PC-3 (cell line): ENCODE measurements around the gene SLC24A3. TPM values are rescaled to one million over a fixed set of nuclear protein-coding genes. Genes with fewer than 3 reads are reported as not detected.

Experiments
- ATAC-seq: fragments of 200-7000 bp; cut with Tn5 transposase; 2 replicates; pipeline ENCODE4 v1.9.1; 2020; ENCODE audit warnings: mild to moderate bottlenecking, moderate library complexity
- BruUV-seq: library from RNA; stranded (reverse); fragments of 400-500 nt; replicated peaks from 2 replicates; lab custom pipeline; 2021; lab: Mats Ljungman, UMichigan
- CTCF ChIA-PET: fragments of 300-600 bp; sonication (Branson Sonifier 250); formaldehyde crosslinking; loops from one replicate; lab custom pipeline; 2022; ENCODE audit warnings: antibody characterized with exemption; lab: Charles Lee
- POLR2A ChIA-PET: fragments of 300-600 bp; sonication (Branson Sonifier 250); formaldehyde crosslinking; loops from one replicate; lab custom pipeline; 2022; ENCODE audit warnings: antibody characterized with exemption; ENCODE audit not compliant: unreplicated experiment; lab: Charles Lee
- DNase-seq: peaks from one replicate; pipeline ENCODE4 v3.0.0-alpha.2; 2015
- H2AFZ ChIP-seq: fragments of 300-600 bp; sonication (generic); 2 replicates; pipeline ENCODE4 v1.6.0; 2016; ENCODE audit warnings: antibody characterized with exemption, low read length
- H3F3A ChIP-seq: fragments of 300-600 bp; sonication (generic); one replicate; pipeline ENCODE4 v1.6.0; 2017; ENCODE audit warnings: antibody characterized with exemption, low read length, control low read depth, mild to moderate bottlenecking; ENCODE audit not compliant: unreplicated experiment
- H3K27ac ChIP-seq: fragments of 300-600 bp; sonication (generic); 2 replicates; pipeline ENCODE4 v1.5.1; 2016; ENCODE audit warnings: mild to moderate bottlenecking, low read length
- H3K27me3 ChIP-seq: fragments of 300-600 bp; sonication (generic); 2 replicates; pipeline ENCODE4 v1.6.1; 2016; ENCODE audit warnings: low read length, mixed read lengths
- H3K36me3 ChIP-seq: fragments of 300-600 bp; sonication (generic); 2 replicates; pipeline ENCODE4 v1.6.1; 2016; ENCODE audit warnings: low read depth, mixed run types, low read length, mixed read lengths
- H3K4me1 ChIP-seq: fragments of 300-600 bp; sonication (generic); 2 replicates; pipeline ENCODE4 v1.5.1; 2016; ENCODE audit warnings: low read length; ENCODE audit not compliant: insufficient read depth
- H3K4me2 ChIP-seq: fragments of 300-600 bp; sonication (generic); 2 replicates; pipeline ENCODE4 v1.6.0; 2016; ENCODE audit warnings: low read length
- H3K4me3 ChIP-seq: fragments of 300-600 bp; sonication (generic); 2 replicates; pipeline ENCODE4 v1.5.1; 2016; ENCODE audit warnings: mild to moderate bottlenecking, low read length, mixed read lengths
- H3K79me2 ChIP-seq: fragments of 300-600 bp; sonication (generic); 2 replicates; pipeline ENCODE4 v1.6.1; 2017; ENCODE audit warnings: low read length, mixed read lengths
- H3K9ac ChIP-seq: fragments of 300-600 bp; sonication (generic); 2 replicates; pipeline ENCODE4 v1.6.0; 2016; ENCODE audit warnings: mild to moderate bottlenecking, low read length
- H3K9me2 ChIP-seq: fragments of 300-600 bp; sonication (generic); replicated peaks from 2 replicates; pipeline ENCODE4 v1.6.1; 2016; ENCODE audit warnings: mixed run types, low read length, mixed read lengths
- H3K9me3 ChIP-seq: fragments of 300-600 bp; sonication (generic); 2 replicates; pipeline ENCODE4 v1.6.1; 2016; ENCODE audit warnings: low read length, mixed read lengths
- H4K20me1 ChIP-seq: fragments of 300-600 bp; sonication (generic); 2 replicates; pipeline ENCODE4 v1.6.1; 2016; ENCODE audit warnings: low read length, mixed read lengths
- EZH2 ChIP-seq: fragments of 300-600 bp; sonication (generic); IDR thresholded peaks from one replicate; pipeline ENCODE4 v1.6.1; 2017; ENCODE audit warnings: antibody characterized with exemption, mild to moderate bottlenecking, low read length; ENCODE audit not compliant: unreplicated experiment
- EZH2phosphoT487 ChIP-seq: fragments of 300-600 bp; sonication (generic); IDR thresholded peaks from 2 replicates; pipeline ENCODE4 v1.6.1; 2018; ENCODE audit warnings: mild to moderate bottlenecking, antibody characterized with exemption, low read length, borderline replicate concordance
- intact Hi-C: fragments of 100-400 bp; cut with micrococcal nuclease; formaldehyde crosslinking; loops from 2 replicates; pipeline ENCODE4 v1.9.0; 2023
- total RNA-seq: library from RNA; depleted of rRNA; stranded (reverse); fragments of >200 nt; gene quantifications from 2 replicates; pipeline ENCODE4 v1.2.3, GENCODE V29; 2014
- TF ChIP-seq, protein P1 (sequence below): fragments of 300-600 bp; sonication (generic); conservative IDR thresholded peaks from 2 replicates; pipeline ENCODE4 v1.5.1; 2017; ENCODE audit warnings: antibody characterized with exemption, low read depth, mild to moderate bottlenecking, low read length

The SLC24A3 gene
- total RNA-seq, 1 experiment from 2014 or later, result 0.11 TPM

DNA sequence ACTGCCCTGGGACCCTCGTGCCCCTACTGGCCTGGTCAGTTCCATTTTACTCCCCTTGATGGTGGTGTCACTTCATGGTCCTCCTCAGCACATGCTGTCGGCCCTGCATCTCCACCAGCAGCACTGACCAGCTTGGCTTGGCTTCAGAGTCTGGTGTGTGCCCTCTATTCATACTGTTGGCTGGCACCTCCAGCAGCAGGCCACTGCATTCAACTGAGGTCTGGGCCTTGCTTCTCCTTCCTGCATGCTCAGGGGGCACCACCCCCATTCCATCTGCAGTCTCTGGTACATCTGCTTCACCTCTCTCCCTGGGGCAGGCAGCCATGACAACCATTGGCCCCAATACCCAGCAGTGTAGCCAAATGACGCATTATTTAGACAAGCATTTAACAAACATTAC, 155.9 kb downstream of the SLC24A3 start:
- DNase-seq (no peak), ATAC-seq (no peak)
- Histone ChIP-seq H3K27ac (no peak overlapping the region), H4K20me1 (no peaks in the 10 kb centered on the region), H3K79me2 (no peaks in the 10 kb centered on the region), H3K4me2 (no peak overlapping the region), H3K27me3 (peaks cover 61% of the 10 kb centered on the region), H3K36me3 (no peaks in the 10 kb centered on the region), H3K4me1 (no peaks in the 10 kb centered on the region), H3K9me2 (no peaks in the 10 kb centered on the region), H3K4me3 (no peak overlapping the region), H3K9me3 (no peaks in the 10 kb centered on the region), H2AFZ (no peak overlapping the region), H3F3A (no peaks in the 10 kb centered on the region), H3K9ac (no peak overlapping the region)
- ChIA-PET CTCF (no interaction called here), POLR2A (no interaction called here)
- intact Hi-C loops, result no loop called here
- no peak for TF ChIP-seq EZH2
- TF ChIP-seq, protein P1, sequence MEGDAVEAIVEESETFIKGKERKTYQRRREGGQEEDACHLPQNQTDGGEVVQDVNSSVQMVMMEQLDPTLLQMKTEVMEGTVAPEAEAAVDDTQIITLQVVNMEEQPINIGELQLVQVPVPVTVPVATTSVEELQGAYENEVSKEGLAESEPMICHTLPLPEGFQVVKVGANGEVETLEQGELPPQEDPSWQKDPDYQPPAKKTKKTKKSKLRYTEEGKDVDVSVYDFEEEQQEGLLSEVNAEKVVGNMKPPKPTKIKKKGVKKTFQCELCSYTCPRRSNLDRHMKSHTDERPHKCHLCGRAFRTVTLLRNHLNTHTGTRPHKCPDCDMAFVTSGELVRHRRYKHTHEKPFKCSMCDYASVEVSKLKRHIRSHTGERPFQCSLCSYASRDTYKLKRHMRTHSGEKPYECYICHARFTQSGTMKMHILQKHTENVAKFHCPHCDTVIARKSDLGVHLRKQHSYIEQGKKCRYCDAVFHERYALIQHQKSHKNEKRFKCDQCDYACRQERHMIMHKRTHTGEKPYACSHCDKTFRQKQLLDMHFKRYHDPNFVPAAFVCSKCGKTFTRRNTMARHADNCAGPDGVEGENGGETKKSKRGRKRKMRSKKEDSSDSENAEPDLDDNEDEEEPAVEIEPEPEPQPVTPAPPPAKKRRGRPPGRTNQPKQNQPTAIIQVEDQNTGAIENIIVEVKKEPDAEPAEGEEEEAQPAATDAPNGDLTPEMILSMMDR, result no peak
- TF ChIP-seq EZH2phosphoT487, result no peak
- no TSS peak for BruUV-seq

DNA sequence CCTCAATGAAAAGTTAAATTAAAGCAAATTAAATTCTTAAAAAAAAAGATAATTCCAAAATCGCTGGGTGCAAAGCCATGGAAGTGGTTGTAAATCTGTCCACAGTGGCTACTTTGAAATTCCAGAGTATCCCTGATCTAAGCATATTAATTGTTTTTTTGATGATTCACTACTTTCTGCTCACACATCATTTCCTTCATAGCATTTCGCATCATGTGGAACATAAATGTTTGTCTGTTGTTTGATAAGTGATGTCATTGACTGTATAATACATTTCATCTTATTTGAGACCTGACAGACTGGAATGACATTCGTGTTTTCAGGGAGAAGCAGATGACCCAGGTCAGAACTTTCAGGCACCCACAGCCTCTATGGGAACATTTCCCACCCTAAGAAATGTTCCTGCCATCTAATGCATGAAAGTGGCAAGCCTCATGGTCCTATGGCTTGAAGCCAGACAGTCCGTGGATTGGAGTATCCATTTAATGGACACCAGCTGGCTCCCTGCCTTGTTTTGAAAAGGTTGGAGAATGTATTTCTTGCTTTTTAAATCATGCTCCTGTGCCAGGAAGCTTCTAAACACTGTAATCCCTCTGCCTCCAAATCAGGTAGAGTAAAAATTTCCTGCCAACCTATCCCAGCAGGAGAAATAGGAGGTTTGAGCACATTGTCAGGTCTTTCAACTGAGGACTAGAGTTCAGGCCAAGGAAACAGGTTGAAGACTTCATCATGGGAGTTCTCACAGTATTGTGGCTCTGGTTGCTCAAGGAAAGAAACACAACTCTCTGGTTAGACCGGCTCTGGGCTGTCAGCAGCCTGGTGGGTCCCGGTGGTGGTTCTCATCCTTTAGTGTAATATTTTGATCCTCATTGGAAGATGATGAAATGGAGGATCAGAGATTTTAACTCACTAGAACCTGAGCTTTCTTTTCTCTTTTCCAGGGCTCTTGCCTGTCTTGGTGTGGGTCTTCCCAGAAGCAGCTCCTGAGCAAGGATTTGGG, 157.9 kb downstream of the SLC24A3 start:
- ChIA-PET POLR2A (no interaction called here), CTCF (no interaction called here)
- Histone ChIP-seq H3K9me3 (no peaks in the 10 kb centered on the region), H4K20me1 (no peaks in the 10 kb centered on the region), H3K27me3 (peaks cover 69% of the 10 kb centered on the region), H2AFZ (no peak overlapping the region), H3K27ac (no peak overlapping the region), H3K36me3 (no peaks in the 10 kb centered on the region), H3K9me2 (no peaks in the 10 kb centered on the region), H3K4me3 (no peak overlapping the region), H3K4me2 (no peak overlapping the region), H3F3A (no peaks in the 10 kb centered on the region), H3K79me2 (no peaks in the 10 kb centered on the region), H3K4me1 (no peaks in the 10 kb centered on the region), H3K9ac (no peak overlapping the region)
- no TSS peak for BruUV-seq
- DNase-seq (no peak), ATAC-seq (no peak)
- intact Hi-C loops, result no loop called here
- TF ChIP-seq, protein P1, result no peak
- TF ChIP-seq EZH2, result no peak
- no peak for TF ChIP-seq EZH2phosphoT487

DNA sequence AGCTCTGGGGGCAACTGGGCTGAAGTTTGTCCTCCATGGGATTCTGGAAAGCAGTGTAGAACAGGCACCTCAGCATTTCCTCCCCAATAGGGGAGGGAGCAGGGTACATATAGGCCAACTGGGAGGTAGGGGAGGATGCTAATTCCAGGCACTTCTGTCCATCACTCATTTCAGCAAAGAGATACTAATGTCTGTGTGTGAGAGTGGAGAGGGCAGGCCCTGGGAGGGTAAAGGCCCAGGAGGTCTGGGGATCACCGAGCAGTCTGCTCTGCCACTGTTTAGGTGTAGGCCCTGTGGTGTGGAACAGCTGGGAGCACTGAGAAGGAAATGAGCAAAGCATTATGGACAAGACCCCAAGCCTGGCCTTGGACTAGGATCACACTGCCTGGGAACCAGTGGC, 158.7 kb downstream of the SLC24A3 start:
- TF ChIP-seq EZH2phosphoT487 (no peak), EZH2 (no peak)
- TF ChIP-seq, protein P1, result no peak
- DNase-seq (no peak), ATAC-seq (no peak)
- no peak overlapping the region for H3K27ac ChIP-seq
- H3K27me3 ChIP-seq, result peaks cover 75% of the 10 kb centered on the region
- H3F3A ChIP-seq, result no peaks in the 10 kb centered on the region
- H3K36me3 ChIP-seq, result no peaks in the 10 kb centered on the region
- H3K4me2 ChIP-seq, result no peak overlapping the region
- no peaks in the 10 kb centered on the region for H3K9me2 ChIP-seq
- no peaks in the 10 kb centered on the region for H3K4me1 ChIP-seq
- no peaks in the 10 kb centered on the region for H3K79me2 ChIP-seq
- H3K9ac ChIP-seq, result no peak overlapping the region
- no peak overlapping the region for H2AFZ ChIP-seq
- ChIA-PET POLR2A (no interaction called here), CTCF (no interaction called here)
- intact Hi-C loops, result no loop called here
- no peaks in the 10 kb centered on the region for H4K20me1 ChIP-seq
- H3K9me3 ChIP-seq, result no peaks in the 10 kb centered on the region
- H3K4me3 ChIP-seq, result no peak overlapping the region
- BruUV-seq, result no TSS peak
